ENCODE results near the gene RPA4.

Gene RPA4

DNA sequence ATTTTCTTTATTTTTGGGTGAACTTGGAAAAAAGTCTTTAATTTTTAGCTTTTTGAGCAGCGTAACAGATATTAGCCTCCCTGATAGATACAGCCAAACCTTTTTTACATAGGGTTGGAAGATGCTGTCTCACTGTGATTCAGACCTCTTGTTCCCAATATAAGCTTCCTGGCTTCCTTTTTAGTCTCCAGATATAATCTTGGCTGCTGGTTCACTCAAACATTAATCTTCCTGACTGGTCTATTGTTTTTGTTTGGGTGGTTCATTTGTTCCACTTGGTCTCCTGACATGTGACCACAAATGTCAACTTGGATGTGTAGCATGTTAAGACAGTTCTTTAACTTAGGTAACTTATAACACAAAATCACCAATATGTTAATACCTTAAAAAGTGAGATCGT lies 23.0 kb downstream of the RPA4 start:
- TF ChIP-seq, protein P1, sequence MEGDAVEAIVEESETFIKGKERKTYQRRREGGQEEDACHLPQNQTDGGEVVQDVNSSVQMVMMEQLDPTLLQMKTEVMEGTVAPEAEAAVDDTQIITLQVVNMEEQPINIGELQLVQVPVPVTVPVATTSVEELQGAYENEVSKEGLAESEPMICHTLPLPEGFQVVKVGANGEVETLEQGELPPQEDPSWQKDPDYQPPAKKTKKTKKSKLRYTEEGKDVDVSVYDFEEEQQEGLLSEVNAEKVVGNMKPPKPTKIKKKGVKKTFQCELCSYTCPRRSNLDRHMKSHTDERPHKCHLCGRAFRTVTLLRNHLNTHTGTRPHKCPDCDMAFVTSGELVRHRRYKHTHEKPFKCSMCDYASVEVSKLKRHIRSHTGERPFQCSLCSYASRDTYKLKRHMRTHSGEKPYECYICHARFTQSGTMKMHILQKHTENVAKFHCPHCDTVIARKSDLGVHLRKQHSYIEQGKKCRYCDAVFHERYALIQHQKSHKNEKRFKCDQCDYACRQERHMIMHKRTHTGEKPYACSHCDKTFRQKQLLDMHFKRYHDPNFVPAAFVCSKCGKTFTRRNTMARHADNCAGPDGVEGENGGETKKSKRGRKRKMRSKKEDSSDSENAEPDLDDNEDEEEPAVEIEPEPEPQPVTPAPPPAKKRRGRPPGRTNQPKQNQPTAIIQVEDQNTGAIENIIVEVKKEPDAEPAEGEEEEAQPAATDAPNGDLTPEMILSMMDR (IDR thresholded peaks at IDR 0.05; ENCODE audit: low read depth, low read length, missing control alignments), result no peak
- no peak for DNase-seq (ENCODE audit: extremely low read depth, low read depth)
- H3K4me3 ChIP-seq (replicated peaks; ENCODE audit: low read depth, low read length), result no peak overlapping the region

- DNase-seq (ENCODE audit: extremely low read depth, low read depth), result no peak
- no peak overlapping the region for H3K4me3 ChIP-seq (replicated peaks; ENCODE audit: low read depth, low read length)
- TF ChIP-seq, protein P1 (IDR thresholded peaks at IDR 0.05; ENCODE audit: low read depth, low read length, missing control alignments), result no peak
Measured at GRCh38 chrX:96907516-96908272, 24.0 kb downstream of the RPA4 start.

DNA sequence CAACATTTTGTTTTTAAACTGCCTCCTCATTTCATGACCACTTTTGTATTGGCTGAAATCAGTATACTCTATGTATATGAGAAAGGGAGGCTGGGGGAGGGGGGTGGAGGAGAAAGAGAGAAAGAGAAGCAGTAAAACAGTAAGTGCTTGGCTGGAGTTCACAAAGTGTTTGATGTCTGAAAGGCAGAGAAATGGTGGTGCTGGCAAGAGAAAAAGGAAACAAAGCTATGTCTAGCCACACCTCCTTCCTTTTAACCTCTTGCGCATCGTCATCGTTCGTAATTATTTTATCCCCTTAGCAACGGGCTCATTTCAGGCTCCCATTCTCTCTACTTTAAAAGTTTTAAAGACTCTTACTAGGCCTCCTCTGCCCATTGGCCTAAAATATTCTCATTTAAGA lies 25.6 kb downstream of the RPA4 start:
- H3K4me3 ChIP-seq (replicated peaks; ENCODE audit: low read depth, low read length), result no peak overlapping the region
- TF ChIP-seq, protein P1 (IDR thresholded peaks at IDR 0.05; ENCODE audit: low read depth, low read length, missing control alignments), result no peak
- no peak for DNase-seq (ENCODE audit: extremely low read depth, low read depth)

DNA sequence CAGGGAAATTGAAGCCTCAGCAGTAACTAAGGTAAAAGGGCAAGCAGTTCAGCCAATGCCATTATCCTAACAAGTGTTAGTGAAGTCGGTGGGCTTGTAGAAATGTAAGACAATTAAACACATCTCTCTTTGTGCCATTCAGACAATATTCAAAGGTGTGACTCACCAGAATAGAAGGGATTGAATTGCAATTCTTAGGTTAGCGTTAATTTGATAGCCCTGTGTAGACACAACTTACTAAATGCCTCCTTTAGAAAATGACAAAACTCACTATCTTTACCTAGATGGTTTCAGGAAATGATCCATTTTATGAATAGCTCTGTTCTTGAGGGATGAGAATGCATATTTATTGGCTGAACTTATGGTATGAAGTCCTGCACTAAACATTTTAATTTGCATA lies 35.2 kb downstream of the RPA4 start:
- H3K4me3 ChIP-seq (replicated peaks; ENCODE audit: low read depth, low read length), result no peak overlapping the region
- TF ChIP-seq, protein P1 (IDR thresholded peaks at IDR 0.05; ENCODE audit: low read depth, low read length, missing control alignments), result no peak
- DNase-seq (ENCODE audit: extremely low read depth, low read depth), result no peak

- TF ChIP-seq, protein P1 (IDR thresholded peaks at IDR 0.05; ENCODE audit: low read depth, low read length, missing control alignments), result no peak
- no peak overlapping the region for H3K4me3 ChIP-seq (replicated peaks; ENCODE audit: low read depth, low read length)
- DNase-seq (ENCODE audit: extremely low read depth, low read depth), result no peak
Measured at GRCh38 chrX:96919672-96920071, 36.0 kb downstream of the RPA4 start.

DNA sequence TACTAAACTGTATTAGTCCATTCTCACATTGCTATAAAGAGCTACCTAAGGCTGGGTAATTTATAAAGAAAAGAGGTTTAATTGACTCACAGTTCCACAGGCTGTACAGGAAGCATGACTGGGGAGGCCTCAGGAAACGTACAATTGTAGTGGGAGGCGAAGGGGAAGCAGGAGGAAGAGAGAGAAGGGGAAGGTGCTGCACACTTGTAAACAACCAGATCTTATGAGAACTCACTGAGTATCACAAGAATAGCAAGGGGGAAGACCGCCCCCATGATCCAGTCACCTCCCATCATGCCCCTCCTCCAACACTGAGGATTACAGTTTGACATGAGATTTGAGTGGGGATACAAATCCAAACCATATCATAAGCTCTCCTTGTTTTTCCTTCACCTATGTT lies 40.9 kb downstream of the RPA4 start:
- H3K4me3 ChIP-seq (replicated peaks; ENCODE audit: low read depth, low read length), result no peak overlapping the region
- TF ChIP-seq, protein P1 (IDR thresholded peaks at IDR 0.05; ENCODE audit: low read depth, low read length, missing control alignments), result no peak
- DNase-seq (ENCODE audit: extremely low read depth, low read depth), result no peak

DNA sequence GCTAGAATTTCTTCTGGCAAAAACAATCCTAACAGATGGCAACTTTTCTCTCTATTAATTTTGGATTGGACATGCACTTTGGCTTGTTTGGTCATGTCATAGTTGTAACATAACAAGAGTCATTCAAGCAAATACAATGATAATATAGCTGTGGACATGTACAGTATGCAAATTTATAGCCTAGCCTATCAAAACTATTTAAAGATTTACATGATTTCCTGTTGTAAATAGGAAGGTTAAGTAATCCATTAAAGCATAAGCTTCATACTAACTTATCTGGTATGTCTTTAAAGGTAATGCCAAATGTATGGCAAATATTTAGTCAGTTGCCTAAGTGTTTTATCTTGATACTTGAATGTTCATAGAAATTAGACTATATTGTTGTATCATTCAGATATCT lies 45.3 kb downstream of the RPA4 start:
- no peak overlapping the region for H3K4me3 ChIP-seq (replicated peaks; ENCODE audit: low read depth, low read length)
- TF ChIP-seq, protein P1 (IDR thresholded peaks at IDR 0.05; ENCODE audit: low read depth, low read length, missing control alignments), result no peak
- no peak for DNase-seq (ENCODE audit: extremely low read depth, low read depth)
